GM23338 (cell line): ENCODE measurements around the gene MLEC. TPM values are rescaled to one million over a fixed set of nuclear protein-coding genes. Genes with fewer than 3 reads are reported as not detected.

Source experiments
- ATAC-seq: fragments of 200-7000 bp; cut with Tn5 transposase; 3 replicates; pipeline ENCODE4 v1.9.1; 2020
- DNase-seq: peaks from one replicate; pipeline ENCODE4 v3.0.0-alpha.2; 2015; ENCODE audit warnings: low spot score
- H2AFZ ChIP-seq: fragments of 200-600 bp; sonication (generic); 2 replicates; pipeline ENCODE4 v1.8.0; 2016; ENCODE audit warnings: antibody characterized with exemption, mild to moderate bottlenecking, moderate library complexity
- H3F3A ChIP-seq: fragments of 200-600 bp; sonication (generic); replicated peaks from 2 replicates; pipeline ENCODE4 v1.8.0; 2017; ENCODE audit warnings: antibody characterized with exemption, mixed run types, low read depth
- H3K27ac ChIP-seq: fragments of 200-600 bp; sonication (generic); 2 replicates; pipeline ENCODE4 v1.6.1; 2016; ENCODE audit warnings: low read depth
- H3K27me3 ChIP-seq: fragments of 200-600 bp; sonication (generic); 2 replicates; pipeline ENCODE4 v1.8.0; 2016; ENCODE audit warnings: mild to moderate bottlenecking, mixed run types, moderate library complexity; ENCODE audit not compliant: insufficient read depth
- H3K36me3 ChIP-seq: fragments of 200-600 bp; sonication (generic); 2 replicates; pipeline ENCODE4 v1.8.0; 2016; ENCODE audit warnings: mild to moderate bottlenecking; ENCODE audit not compliant: insufficient read depth
- H3K4me1 ChIP-seq: fragments of 200-600 bp; sonication (generic); 2 replicates; pipeline ENCODE4 v1.8.0; 2016; ENCODE audit warnings: mild to moderate bottlenecking, moderate library complexity; ENCODE audit not compliant: insufficient read depth
- H3K4me2 ChIP-seq: fragments of 200-600 bp; sonication (generic); 2 replicates; pipeline ENCODE4 v1.7.1; 2017; ENCODE audit warnings: mixed run types
- H3K4me3 ChIP-seq: fragments of 200-600 bp; sonication (generic); 2 replicates; pipeline ENCODE4 v1.6.1; 2016; ENCODE audit warnings: mixed run types
- H3K79me2 ChIP-seq: fragments of 200-600 bp; sonication (generic); replicated peaks from 2 replicates; pipeline ENCODE4 v1.8.0; 2017; ENCODE audit warnings: mild to moderate bottlenecking; ENCODE audit not compliant: insufficient read depth
- H3K9me2 ChIP-seq: fragments of 200-600 bp; sonication (generic); 2 replicates; pipeline ENCODE4 v1.8.0; 2017; ENCODE audit not compliant: insufficient read depth
- H4K20me1 ChIP-seq: fragments of 200-600 bp; sonication (generic); replicated peaks from 2 replicates; pipeline ENCODE4 v1.8.0; 2017; ENCODE audit warnings: mild to moderate bottlenecking; ENCODE audit not compliant: insufficient read depth
- H3K27ac Mint-ChIP-seq: 2 replicates; pipeline ENCODE4 v1.8.0; 2020; ENCODE audit warnings: inconsistent platforms, mild to moderate bottlenecking, moderate library complexity, mixed read lengths
- H3K27me3 Mint-ChIP-seq: 3 replicates; pipeline ENCODE4 v1.8.0; 2022; ENCODE audit warnings: low read depth, mild to moderate bottlenecking, moderate library complexity, mixed read lengths, inconsistent platforms; ENCODE audit not compliant: insufficient read depth, poor library complexity
- H3K36me3 Mint-ChIP-seq: 3 replicates; pipeline ENCODE4 v1.8.0; 2021; ENCODE audit warnings: low read depth, mild to moderate bottlenecking, inconsistent platforms, moderate library complexity, mixed read lengths
- H3K4me1 Mint-ChIP-seq: 3 replicates; pipeline ENCODE4 v1.8.0; 2020; ENCODE audit warnings: mild to moderate bottlenecking, inconsistent platforms, mixed read lengths
- H3K4me3 Mint-ChIP-seq: 3 replicates; pipeline ENCODE4 v1.8.0; 2021; ENCODE audit warnings: moderate library complexity, mild to moderate bottlenecking, inconsistent platforms, mixed read lengths
- H3K9me3 Mint-ChIP-seq: 3 replicates; pipeline ENCODE4 v1.8.0; 2020; ENCODE audit warnings: moderate library complexity, mild to moderate bottlenecking, inconsistent platforms, mixed read lengths
- CREB1 ChIP-seq: fragments of 250-450 bp; sonication (Bioruptor Pico); IDR thresholded peaks from 2 replicates; pipeline ENCODE4 v1.5.0; 2020; ENCODE audit warnings: low read depth, mild to moderate bottlenecking, moderate library complexity
- CTCF ChIP-seq, 2 experiments: fragments of 200-600 bp in 1 of 2; sonication (generic) in 1 of 2; conservative IDR thresholded peaks; 2 replicates each; pipeline versions ENCODE4 v1.5.1 to v1.6.1; 2016 to 2017; ENCODE audit warnings: antibody characterized with exemption in 2 of 2, low read depth in 2 of 2, mild to moderate bottlenecking in 2 of 2, moderate library complexity in 1 of 2
- ETS1 ChIP-seq: IDR thresholded peaks from 2 replicates; pipeline ENCODE4 v1.6.1; 2016; ENCODE audit warnings: antibody characterized with exemption
- EZH2 ChIP-seq: fragments of 200-600 bp; sonication (generic); IDR thresholded peaks from one replicate; pipeline ENCODE4 v1.8.0; 2017; ENCODE audit warnings: antibody characterized with exemption, mild to moderate bottlenecking, low read depth; ENCODE audit not compliant: unreplicated experiment
- EZH2phosphoT487 ChIP-seq: fragments of 200-600 bp; sonication (generic); IDR thresholded peaks from one replicate; pipeline ENCODE4 v1.8.1; 2018; ENCODE audit warnings: antibody characterized with exemption; ENCODE audit not compliant: unreplicated experiment
- JUNB ChIP-seq: IDR thresholded peaks from one replicate; pipeline ENCODE4 v1.6.1; 2016; ENCODE audit warnings: antibody characterized with exemption; ENCODE audit not compliant: unreplicated experiment
- NANOG ChIP-seq: IDR thresholded peaks from 2 replicates; pipeline ENCODE4 v1.6.1; 2016; ENCODE audit warnings: antibody characterized with exemption, borderline replicate concordance
- POLR2AphosphoS5 ChIP-seq: IDR thresholded peaks from 2 replicates; pipeline ENCODE4 v1.6.1; 2016; ENCODE audit warnings: antibody characterized with exemption, low read depth
- REST ChIP-seq: IDR thresholded peaks from one replicate; pipeline ENCODE4 v1.6.1; 2018; ENCODE audit warnings: antibody characterized with exemption; ENCODE audit not compliant: unreplicated experiment
- STAT1 ChIP-seq: IDR thresholded peaks from one replicate; pipeline ENCODE4 v1.6.1; 2016; ENCODE audit warnings: antibody characterized with exemption; ENCODE audit not compliant: unreplicated experiment
- ZNF114 ChIP-seq: fragments of 250-450 bp; sonication (Bioruptor Pico); IDR thresholded peaks from 2 replicates; pipeline ENCODE4 v1.5.0; 2020; ENCODE audit warnings: mild to moderate bottlenecking, moderate library complexity
- ZNF331 ChIP-seq: fragments of 250-450 bp; sonication (Bioruptor Pico); IDR thresholded peaks from 2 replicates; pipeline ENCODE4 v1.5.0; 2020; ENCODE audit warnings: low read depth, mild to moderate bottlenecking, moderate library complexity
- ZNF462 ChIP-seq: fragments of 250-450 bp; sonication (Bioruptor Pico); IDR thresholded peaks from 2 replicates; pipeline ENCODE4 v1.5.0; 2020; ENCODE audit warnings: mild to moderate bottlenecking, moderate library complexity
- polyA plus RNA-seq: library from polyadenylated mRNA; unstranded; fragments of >200 nt; fragmentation: Nextera tagmentation; extraction: Ambion mirVana; gene quantifications from 2 replicates; pipeline ENCODE4 v1.2.1, GENCODE V29; 2016
- total RNA-seq: library from RNA; depleted of rRNA; stranded (reverse); fragments of >200 nt; shearing (Covaris generic); gene quantifications from 2 replicates; pipeline ENCODE4 v1.2.3, GENCODE V29; 2014

MLEC gene
- total and polyA plus RNA-seq, 2 experiments from 2014 or later: 225 to 264 TPM

- no peak for ATAC-seq
- H4K20me1 ChIP-seq: peaks cover 28% of the 10 kb centered on the region
- H3K79me2 ChIP-seq: peaks cover 21% of the 10 kb centered on the region
- H3K9me2 ChIP-seq: no peaks in the 10 kb centered on the region
- H3K4me3 ChIP-seq: no peak overlapping the region
- H3K9me3 Mint-ChIP-seq: no peaks in the 10 kb centered on the region
- peaks cover 63% of the 10 kb centered on the region for H3K36me3 Mint-ChIP-seq
- no peak overlapping the region for H2AFZ ChIP-seq
- peak overlapping the region; percentile 33; the same call in 1 of the 2 replicates for H3K27ac Mint-ChIP-seq
- peaks cover 3% of the 10 kb centered on the region for H3K27me3 Mint-ChIP-seq
- no peaks in the 10 kb centered on the region for H3K4me1 Mint-ChIP-seq
- TF ChIP-seq EZH2 (no peak), ZNF114 (CRISPR knock-in tag) (no peak), ZNF462 (CRISPR knock-in tag) (no peak), NANOG (no peak), CTCF (conservative IDR thresholded peaks at IDR 0.05; ENCODE audit: low read depth in 2 of 2) (no peak), ETS1 (no peak), POLR2AphosphoS5 (no peak), REST (no peak), JUNB (no peak), EZH2phosphoT487 (no peak), CREB1 (CRISPR knock-in tag) (no peak), ZNF331 (CRISPR knock-in tag) (no peak), STAT1 (no peak)
- H3K4me2 ChIP-seq: no peak overlapping the region
- no peaks in the 10 kb centered on the region for H3K4me1 ChIP-seq
- H3K27me3 ChIP-seq: no peaks in the 10 kb centered on the region
- no peak overlapping the region for H3K4me3 Mint-ChIP-seq
- H3K36me3 ChIP-seq: peaks cover 40% of the 10 kb centered on the region
- no peak for DNase-seq
- H3K27ac ChIP-seq: no peak overlapping the region
- H3F3A ChIP-seq: 0 out of 2 replicates have a peak, but pooled peaks cover 5% of the 10 kb centered on the region
Observed at GRCh38 chr12:120700886-120701285, 13.9 kb downstream of the MLEC start.
